HG02610 (cell line): Measurements from ENCODE around the gene TAS2R50.

Source experiments
- ATAC-seq: cut with Tn5 transposase; IDR thresholded peaks from one replicate; pipeline ENCODE4 v1.9.1; 2021; ENCODE audit warnings: mild to moderate bottlenecking, moderate library complexity; ENCODE audit not compliant: unreplicated experiment

The TAS2R50 gene

DNA sequence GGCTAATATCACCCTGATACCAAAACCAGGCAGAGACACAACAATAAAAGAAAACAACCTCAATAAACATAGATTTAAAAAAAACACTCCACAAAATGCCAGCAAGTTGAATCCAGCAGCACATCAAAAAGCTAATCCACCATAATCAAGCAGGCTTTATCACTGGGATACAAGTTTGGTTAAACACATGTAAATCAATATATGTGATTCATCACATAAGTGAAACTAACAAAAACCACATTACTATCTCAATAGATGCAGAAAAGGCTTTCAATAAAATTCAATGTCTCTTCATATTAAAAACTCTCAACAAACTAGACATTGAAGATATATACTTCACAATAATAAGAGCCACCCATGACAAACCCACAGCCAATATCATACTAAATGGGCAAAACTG is 30.6 kb downstream of the TAS2R50 start:
- ATAC-seq = no peak

DNA sequence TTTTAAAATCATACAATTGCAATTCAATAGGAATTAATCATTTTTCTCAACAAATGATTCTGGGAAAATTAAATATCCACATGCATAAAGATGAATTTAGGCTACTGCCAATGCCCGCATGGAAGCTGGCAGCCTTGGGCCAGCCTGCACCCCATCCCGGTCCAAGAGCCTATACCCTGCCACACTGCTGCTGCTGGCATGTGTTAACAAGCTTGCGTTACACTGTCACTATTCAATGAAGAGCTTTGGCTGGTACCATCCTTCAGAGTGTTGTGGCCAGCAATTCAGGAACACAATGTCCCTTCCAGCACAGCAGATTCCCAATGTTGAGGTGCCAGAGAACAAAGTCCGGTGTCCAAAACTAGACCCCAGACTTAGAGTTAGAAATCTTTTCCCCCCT is 34.1 kb downstream of the TAS2R50 start:
- no peak for ATAC-seq

- ATAC-seq = no peak
Measured at GRCh38 chr12:10943167-10943566, 43.5 kb downstream of the TAS2R50 start.

- no peak for ATAC-seq
Measured at GRCh38 chr12:10941916-10942607, 44.6 kb downstream of the TAS2R50 start.

DNA sequence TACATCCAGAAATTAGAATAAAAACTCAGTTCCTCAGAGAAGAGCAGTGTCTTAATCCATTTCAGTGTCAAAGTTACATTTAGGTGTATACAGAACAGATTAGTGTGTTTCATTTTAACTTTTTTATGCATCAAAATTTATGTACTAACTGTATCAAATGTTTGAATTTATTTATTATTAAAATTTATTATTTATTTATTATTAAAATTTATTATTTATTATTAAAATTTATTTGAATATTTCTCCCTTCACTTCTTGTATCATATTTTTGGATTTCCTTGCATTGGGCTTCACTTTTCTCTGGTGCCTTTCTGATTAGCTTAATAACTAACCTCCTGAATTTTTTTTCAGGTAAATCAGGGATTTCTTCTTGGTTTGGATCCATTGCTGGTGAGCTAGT is 45.3 kb downstream of the TAS2R50 start:
- no peak for ATAC-seq

DNA sequence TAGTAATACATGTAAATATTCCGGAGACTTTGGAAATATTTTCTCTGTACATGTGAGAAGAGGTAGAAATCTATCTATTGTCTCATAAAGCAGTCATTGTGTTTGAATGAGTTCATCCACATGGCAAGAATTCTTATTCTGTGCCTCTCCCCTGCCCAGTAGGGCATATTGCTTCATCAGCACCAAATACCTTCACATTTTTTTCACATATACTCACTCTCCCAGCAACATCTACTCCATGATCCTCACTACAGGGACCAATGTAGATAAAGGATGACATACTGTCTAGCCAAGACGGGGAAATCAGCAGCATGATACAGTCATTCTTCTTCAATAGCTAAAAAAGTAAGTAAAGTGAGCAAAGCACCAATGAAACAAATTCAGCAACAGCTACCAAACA is 46.3 kb downstream of the TAS2R50 start:
- ATAC-seq = no peak

- ATAC-seq = no peak
Measured at GRCh38 chr12:10939163-10939562, 47.5 kb downstream of the TAS2R50 start, which contains the start of gene TAS2R14. Gene TAS2R14 (minus strand): TSS chr12:10939263. CDS start chr12:10939207, 56 bp downstream.

DNA sequence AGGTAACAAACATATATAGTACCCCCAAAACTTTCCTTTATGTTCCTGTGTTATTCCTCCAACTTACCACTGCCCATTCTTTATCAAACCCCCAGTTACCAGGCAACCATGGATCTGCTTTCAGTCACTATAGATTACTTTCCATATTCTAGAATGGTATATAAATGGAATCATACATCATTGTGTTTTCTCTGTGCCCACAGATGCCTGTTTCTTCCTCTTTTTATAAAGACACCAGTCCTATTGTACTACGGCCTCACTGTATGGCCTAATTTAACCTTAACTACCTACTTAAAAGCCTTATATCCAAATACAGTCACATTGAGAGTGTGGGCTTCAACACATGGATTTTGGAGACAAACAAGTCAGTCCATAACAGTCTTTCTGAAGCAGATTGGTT is 50.2 kb downstream of the TAS2R50 start:
- ATAC-seq = no peak
